ENCODE results near the gene CBFB. TPM values are rescaled to one million over a fixed set of nuclear protein-coding genes. Genes with fewer than 3 reads are reported as not detected.

CBFB gene
- total RNA-seq, 4 donors from 2014 or later = 19.7 to 106 (median 33.1) TPM

DNA sequence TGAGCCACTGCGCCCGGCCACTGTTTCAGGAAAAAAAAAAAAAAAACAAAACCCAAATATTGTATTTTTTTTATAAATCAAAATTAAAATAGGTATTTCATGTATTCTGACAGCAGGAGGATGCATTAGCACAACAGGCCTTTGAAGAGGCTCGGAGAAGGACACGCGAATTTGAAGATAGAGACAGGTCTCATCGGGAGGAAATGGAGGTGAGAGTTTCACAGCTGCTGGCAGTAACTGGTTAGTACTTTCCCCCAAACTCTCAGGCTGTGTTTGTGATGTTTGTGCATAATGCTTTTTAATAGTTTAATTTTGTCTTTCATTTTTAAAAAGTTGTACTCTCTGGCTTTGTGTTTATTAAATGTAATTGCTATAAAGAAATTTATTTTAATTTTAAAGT is 53.2 kb downstream of the CBFB start:
- 89 to 92% methylated on average over 6 of the region's 6 CpGs for WGBS, 2 donors (ENCODE audit: low coverage in 1 of 2)
- TF ChIP-seq, protein P1, sequence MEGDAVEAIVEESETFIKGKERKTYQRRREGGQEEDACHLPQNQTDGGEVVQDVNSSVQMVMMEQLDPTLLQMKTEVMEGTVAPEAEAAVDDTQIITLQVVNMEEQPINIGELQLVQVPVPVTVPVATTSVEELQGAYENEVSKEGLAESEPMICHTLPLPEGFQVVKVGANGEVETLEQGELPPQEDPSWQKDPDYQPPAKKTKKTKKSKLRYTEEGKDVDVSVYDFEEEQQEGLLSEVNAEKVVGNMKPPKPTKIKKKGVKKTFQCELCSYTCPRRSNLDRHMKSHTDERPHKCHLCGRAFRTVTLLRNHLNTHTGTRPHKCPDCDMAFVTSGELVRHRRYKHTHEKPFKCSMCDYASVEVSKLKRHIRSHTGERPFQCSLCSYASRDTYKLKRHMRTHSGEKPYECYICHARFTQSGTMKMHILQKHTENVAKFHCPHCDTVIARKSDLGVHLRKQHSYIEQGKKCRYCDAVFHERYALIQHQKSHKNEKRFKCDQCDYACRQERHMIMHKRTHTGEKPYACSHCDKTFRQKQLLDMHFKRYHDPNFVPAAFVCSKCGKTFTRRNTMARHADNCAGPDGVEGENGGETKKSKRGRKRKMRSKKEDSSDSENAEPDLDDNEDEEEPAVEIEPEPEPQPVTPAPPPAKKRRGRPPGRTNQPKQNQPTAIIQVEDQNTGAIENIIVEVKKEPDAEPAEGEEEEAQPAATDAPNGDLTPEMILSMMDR (IDR thresholded peaks at IDR 0.05) = no peak
- TF ChIP-seq EP300 (IDR thresholded peaks at IDR 0.05; ENCODE audit: low read depth) (no peak), POLR2A (IDR thresholded peaks at IDR 0.05) (no peak), POLR2AphosphoS5 (IDR thresholded peaks at IDR 0.05) (no peak)
- H3K36me3 ChIP-seq = peaks cover 0 to 16% (median 0%) of the 10 kb centered on the region in 4 donors
- in situ Hi-C loops (cut with MboI; ENCODE audit: low pct_ligation_motif_present in 1 of 4, low pct_unique_long_range_greater_than_20kb in 1 of 4, low sequenced_read_pairs in 3 of 4) (no loop called here), intact Hi-C loops (cut with DNase I; ENCODE audit: low total_unique reads) (no loop called here)
- DNase-seq = no peak
- no peaks in the 10 kb centered on the region for H3K27me3 ChIP-seq
- H3K4me3 ChIP-seq = no peak overlapping the region
- no peak overlapping the region for H3K27ac ChIP-seq
- H3K4me1 ChIP-seq = peaks cover 0 to 3% (median 0%) of the 10 kb centered on the region in 4 donors
- H3K9me3 ChIP-seq = no peaks in the 10 kb centered on the region

DNA sequence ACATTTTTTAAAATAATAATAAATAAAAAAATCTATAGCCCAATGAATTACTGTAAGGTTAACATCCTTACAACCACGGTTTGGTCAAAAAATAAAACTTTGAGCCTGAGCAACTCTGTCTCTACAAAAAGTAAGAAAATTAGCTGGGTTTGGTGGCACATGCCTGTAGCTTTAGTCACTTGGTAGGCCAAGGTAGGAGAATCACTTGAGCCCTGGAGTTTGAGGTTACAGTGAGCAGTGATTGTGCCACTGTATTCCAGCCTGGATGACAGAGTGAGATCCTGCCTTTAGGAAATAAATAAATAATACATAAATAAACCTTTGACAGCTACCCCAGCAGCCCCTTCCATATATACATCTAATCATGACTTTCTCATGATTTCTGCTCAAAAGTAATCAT is 53.9 kb downstream of the CBFB start:
- Histone ChIP-seq H3K27ac (no peak overlapping the region), H3K4me3 (no peak overlapping the region), H3K36me3 (peaks cover 0 to 16% (median 0%) of the 10 kb centered on the region in 4 donors), H3K9me3 (no peaks in the 10 kb centered on the region), H3K27me3 (no peaks in the 10 kb centered on the region), H3K4me1 (peaks cover 0 to 3% (median 0%) of the 10 kb centered on the region in 4 donors)
- TF ChIP-seq EP300 (IDR thresholded peaks at IDR 0.05; ENCODE audit: low read depth) = no peak
- TF ChIP-seq, protein P1 (IDR thresholded peaks at IDR 0.05) = no peak
- TF ChIP-seq POLR2A (IDR thresholded peaks at IDR 0.05) = no peak
- no peak for TF ChIP-seq POLR2AphosphoS5 (IDR thresholded peaks at IDR 0.05)
- intact Hi-C loops (cut with DNase I; ENCODE audit: low total_unique reads) (no loop called here), in situ Hi-C loops (cut with MboI; ENCODE audit: low pct_ligation_motif_present in 1 of 4, low pct_unique_long_range_greater_than_20kb in 1 of 4, low sequenced_read_pairs in 3 of 4) (no loop called here)
- 92 to 100% methylated on average over 1 of the region's 1 CpG for WGBS, 2 donors (ENCODE audit: low coverage in 1 of 2)
- DNase-seq = no peak

DNA sequence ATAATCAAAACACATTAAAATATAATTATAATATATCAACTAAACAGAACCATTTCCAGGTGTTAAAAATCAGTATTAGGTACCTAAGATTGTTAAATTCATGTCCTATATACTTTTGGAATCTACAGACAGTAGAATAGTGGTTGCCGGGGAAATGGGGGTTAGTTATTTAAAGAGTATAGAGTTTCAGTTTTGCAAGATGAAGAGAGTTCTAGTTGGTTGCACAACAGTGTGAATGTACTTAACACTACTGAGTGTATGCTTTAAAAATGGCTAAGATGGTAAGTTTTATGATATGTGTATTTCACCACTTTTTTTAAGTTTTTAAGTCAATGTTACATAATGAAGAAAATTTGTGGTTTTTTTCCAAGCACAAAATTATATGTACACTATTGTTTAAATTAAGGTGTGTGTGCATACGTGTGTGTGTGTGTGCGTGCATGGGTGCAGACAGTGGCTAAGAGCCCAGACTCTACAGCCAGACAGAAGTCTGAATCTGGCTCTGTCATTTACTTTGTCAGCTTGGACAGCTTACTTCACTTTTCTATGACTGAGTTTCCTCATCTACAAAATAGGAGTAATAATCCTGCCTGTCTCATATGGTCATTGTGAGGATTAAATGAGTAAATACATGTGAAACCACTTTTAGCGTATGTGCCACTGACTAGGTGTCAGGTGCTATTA is 55.5 kb downstream of the CBFB start:
- Histone ChIP-seq H3K9me3 (no peaks in the 10 kb centered on the region), H3K4me3 (no peak overlapping the region), H3K27ac (no peak overlapping the region), H3K36me3 (peaks cover 0 to 16% (median 0%) of the 10 kb centered on the region in 4 donors), H3K27me3 (no peaks in the 10 kb centered on the region), H3K4me1 (peaks cover 0 to 3% (median 0%) of the 10 kb centered on the region in 4 donors)
- no peak for DNase-seq
- 78 to 84% methylated on average over 4 of the region's 4 CpGs for WGBS, 2 donors (ENCODE audit: low coverage in 1 of 2)
- in situ Hi-C loops (cut with MboI; ENCODE audit: low pct_ligation_motif_present in 1 of 4, low pct_unique_long_range_greater_than_20kb in 1 of 4, low sequenced_read_pairs in 3 of 4) = no loop called here
- TF ChIP-seq POLR2AphosphoS5 (IDR thresholded peaks at IDR 0.05) (no peak), EP300 (IDR thresholded peaks at IDR 0.05; ENCODE audit: low read depth) (no peak), POLR2A (IDR thresholded peaks at IDR 0.05) (no peak)
- TF ChIP-seq, protein P1 (IDR thresholded peaks at IDR 0.05) = no peak
- intact Hi-C loops (cut with DNase I; ENCODE audit: low total_unique reads) = no loop called here

DNA sequence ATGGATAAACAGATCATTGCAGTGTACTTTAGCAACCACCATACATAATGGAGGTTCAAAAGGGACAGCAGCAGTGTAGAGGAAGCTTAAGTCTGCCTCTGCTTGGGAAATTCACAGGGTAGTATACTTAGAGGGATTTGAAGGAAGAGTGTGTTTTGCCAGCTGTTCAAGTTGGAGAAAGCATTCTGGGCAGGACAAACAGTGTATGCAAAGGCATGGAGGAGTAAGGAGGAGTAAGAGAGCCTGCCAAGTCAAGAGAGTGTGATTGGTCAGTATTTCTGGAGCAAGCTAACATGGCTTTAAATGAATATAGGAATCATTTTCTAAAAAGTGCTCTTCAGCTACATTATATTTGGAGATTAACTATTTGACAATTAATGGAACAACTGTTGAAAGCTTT is 57.9 kb downstream of the CBFB start:
- no peak overlapping the region for H3K27ac ChIP-seq
- no peaks in the 10 kb centered on the region for H3K9me3 ChIP-seq
- TF ChIP-seq, protein P1 (IDR thresholded peaks at IDR 0.05) = no peak
- TF ChIP-seq POLR2AphosphoS5 (IDR thresholded peaks at IDR 0.05) (no peak), POLR2A (IDR thresholded peaks at IDR 0.05) (no peak), EP300 (IDR thresholded peaks at IDR 0.05; ENCODE audit: low read depth) (no peak)
- no peak overlapping the region for H3K4me3 ChIP-seq
- DNase-seq = no peak
- intact Hi-C loops (cut with DNase I; ENCODE audit: low total_unique reads) (no loop called here), in situ Hi-C loops (cut with MboI; ENCODE audit: low pct_ligation_motif_present in 1 of 4, low pct_unique_long_range_greater_than_20kb in 1 of 4, low sequenced_read_pairs in 3 of 4) (no loop called here)
- H3K4me1 ChIP-seq = peaks cover 0 to 3% (median 0%) of the 10 kb centered on the region in 4 donors
- H3K27me3 ChIP-seq = no peaks in the 10 kb centered on the region
- H3K36me3 ChIP-seq = peaks cover 0 to 10% (median 0%) of the 10 kb centered on the region in 4 donors

All from transverse colon (tissue), 4 donors.